DMS153 treated with DMSO at 0.1 percent for 48 hours (cell line): ENCODE results near the gene ANKRD6.

Experiments
- DNase-seq: peaks from one replicate; lab custom pipeline; 2025; ENCODE audit not compliant: unreplicated experiment; lab: John Stamatoyannopoulos, UW

The ANKRD6 gene

DNA sequence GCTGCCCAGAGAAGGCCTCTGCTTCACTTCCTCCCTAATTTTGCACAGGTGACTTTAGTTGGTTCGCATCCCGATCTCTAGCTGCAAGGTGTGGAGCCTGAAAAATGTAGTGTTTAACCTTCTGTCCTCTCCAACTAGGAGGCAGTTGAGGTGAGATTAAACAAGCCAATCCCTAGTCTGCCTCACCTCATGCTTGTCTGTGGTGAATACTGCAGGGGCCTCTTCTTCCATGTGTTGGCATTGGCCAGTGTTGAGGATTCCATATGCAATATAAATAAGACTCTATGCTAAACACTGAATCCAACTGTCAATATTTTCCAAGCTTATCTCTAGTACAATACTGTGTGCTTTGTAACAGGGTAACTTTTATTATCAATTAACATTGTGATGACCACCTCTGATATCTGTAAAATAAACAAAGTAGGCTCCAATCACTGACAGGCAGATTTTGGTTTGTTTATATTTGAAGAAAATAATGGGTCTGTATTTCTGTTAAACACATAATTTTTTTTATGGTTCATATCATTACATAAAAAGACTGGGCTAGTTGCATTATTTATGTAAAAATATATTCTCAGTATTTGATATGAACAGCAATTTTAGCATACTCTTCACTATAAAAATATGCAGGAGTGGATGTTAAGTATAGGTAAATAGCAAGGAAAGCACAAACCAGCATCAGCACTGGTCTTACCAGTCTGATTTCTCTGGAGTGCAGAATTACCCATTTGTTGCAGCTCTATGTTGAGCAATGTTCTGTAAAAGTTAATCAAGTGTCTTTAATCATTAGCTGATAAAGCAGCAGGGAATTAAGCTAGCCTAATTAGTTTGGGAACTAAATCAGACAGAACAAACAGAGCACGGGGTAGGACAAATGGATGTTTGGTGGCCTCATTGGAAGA is 74.0 kb downstream of the ANKRD6 start:
- no peak for DNase-seq

DNA sequence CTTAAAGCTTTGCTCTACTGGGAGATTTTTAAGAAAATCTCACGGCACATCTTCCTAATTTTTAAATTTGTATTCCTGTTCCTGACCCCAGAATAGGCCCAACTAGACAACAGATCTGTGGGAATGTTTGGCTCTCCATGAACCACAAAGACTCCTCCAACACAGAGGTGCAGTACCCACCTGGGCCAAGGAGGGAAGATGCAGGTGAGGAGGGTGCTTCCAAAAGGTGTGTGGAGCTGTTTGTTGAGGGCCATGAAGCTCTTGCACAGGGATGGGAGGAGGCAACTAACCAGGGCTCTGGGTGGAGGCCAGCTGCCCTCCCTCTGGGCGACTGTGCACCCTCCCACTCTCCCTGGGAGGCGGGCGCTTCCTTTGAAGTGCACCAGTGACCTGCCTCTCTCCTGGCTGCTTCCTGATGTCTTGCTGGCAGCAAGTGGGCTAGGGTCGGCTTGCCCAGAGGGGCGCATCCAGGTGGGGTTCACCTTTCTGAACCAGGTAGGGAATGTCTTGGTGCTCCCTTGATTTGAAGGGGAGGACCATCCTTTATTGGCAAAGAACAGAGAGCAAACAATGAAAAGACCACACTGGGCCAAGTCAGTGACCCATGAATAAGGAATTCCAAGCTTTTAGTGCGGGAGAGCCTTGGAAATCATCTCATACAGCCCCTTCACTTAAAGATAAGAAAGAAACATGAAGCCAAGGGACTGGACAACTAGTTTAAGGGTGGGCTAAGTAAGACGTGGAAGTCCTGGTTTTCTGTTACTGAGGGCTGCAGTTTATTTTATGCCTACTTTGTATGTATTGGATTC is 76.0 kb downstream of the ANKRD6 start:
- peak; percentile 78 for DNase-seq

DNA sequence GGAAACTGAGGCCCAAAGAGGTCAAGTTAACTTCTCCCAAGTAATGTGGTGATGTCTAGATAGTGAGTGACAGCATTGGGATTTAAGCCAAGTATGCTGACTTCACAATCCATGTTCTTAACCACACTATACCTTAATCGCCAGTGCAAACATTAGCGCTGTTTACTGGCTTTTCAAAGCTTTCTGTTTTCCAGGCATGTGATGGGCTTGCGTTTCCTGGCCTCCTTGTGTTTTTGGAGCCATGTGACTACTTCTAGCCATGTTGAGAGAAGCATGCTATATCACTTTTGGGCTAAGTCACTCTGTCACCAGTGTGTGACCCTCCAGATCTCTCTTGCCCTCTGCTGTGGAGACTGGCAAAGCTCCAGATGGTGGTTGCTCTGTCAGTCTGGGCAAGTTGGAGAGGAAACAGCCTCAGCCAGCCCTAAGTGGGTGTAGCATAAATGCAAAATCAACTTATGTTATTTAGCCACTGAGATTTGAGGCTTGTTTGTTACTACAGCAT is 76.9 kb downstream of the ANKRD6 start:
- peak; percentile 96 for DNase-seq

DNA sequence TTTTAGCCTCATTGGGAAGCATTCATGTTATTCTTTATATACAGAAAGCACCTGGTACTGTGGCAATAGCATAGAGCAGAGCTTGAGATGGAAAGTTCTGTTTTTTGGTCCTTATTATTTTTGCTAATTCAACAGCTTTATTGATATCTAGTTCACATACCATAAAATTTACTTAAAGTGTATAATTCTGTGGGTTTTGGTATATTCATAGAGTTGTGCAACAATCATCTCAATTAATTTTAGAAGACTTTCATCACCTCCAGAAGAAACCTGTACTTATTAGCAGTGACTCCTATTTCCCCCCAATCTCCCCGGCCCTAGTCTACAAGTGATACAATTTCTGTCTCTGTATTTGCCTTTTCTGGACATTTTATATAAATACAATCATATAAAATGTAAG is 77.4 kb downstream of the ANKRD6 start:
- DNase-seq: no peak

DNA sequence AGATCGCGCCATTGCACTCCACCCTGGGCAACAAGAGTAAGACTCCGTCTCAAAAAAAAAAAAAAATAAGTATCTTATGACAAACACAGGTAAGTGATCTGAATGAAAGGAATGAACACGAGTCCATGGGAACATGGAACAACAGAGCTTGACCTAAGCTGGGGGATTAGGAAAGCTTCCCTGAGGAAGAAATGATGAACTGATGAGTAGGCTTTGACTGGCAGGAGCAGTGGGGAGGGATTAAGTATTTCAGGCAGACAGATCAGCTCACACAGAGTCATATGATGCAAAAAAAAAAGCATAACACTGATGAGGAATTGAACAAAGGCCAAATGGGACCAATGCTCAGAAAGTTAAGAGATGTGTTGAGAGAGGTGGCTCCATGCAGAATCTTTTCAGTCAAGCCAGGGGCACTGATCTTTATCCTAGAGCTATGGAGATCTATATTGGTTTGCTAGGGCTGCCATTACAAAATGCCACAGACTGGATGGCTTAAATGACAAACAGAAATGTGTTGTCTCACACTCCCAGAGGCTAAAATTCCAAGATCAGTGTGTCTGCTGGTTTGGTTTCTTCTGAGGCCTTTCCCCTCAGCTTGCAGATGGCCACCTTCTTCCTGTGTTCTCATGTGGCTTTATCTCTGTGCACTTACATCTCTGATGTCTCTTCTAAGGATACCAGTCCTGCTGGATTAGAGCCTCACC is 85.6 kb downstream of the ANKRD6 start:
- DNase-seq: no peak

DNA sequence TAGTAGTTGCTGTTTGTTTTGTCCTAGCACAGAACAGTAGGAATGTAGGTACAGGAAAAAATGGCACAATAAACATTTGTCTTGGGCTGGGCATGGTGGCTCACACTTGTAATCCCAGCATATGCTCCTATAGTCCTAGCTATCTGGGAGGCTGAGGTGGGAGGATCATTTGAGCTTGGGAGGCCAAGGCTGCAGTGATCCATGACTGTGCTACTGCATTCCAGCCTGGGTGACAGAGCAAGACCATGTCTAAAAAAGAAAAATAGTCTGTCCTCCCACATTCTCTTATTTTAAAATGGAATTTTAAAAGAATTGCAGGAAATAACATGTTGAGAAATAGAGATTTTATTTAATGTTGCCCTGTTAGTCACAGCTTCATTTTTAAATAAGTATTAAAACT is 87.8 kb downstream of the ANKRD6 start:
- no peak for DNase-seq

DNA sequence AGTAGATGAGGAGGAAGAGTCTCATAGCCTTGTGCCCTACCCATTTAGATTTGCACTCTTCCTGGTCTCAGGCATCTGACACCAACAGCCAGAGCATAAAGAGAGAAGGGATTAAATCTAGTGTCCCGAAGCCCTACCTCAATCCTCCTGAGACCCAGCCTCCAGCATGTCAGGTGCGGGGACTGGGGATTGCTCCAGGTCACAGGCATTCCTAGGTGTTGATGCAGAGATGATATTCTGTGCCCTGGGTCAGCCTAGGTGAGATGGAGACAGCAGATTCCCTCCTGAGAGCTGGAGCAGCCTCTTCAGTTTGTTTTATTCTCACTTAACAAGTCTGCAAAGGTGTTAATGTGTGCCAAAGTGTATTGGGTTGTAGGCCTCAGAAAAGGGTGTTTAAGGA is 89.8 kb downstream of the ANKRD6 start:
- DNase-seq: no peak

DNA sequence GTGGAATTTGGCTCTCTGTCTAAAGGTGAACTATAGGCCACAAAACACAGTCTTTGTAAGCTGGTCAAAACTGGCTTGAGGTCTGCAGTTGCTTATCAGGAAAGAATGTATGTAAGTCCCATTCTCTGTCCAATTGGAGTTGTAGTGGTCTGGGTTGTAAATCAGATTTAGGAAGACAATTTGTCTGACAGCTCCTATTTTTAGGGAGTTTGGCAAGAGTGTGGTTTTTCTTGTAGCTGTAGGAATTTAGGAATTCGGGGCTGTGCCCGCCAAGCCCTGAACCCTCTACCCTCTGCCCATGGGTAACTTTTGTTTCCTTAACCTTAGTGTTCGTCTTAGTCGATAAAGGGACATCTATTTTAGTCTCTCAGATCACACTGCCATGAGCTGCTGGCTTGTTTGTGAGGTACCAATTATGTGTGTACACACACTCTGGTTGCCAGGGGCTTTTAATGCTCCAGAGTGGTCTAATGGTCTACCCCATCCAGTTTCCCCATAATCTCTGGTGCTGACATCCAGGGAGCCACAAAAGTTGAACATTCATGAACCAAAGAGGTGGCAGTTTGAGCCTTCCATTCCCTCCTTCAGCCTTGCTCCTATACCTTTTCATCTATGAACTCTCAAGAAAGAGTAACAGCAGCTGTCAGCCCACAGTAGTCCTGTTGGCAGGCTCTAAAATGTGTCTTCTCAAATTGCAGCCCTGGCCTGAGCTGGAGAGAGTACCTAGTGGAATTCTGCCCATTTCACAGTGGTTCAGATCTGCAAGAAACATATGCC is 93.0 kb downstream of the ANKRD6 start:
- DNase-seq: no peak

DNA sequence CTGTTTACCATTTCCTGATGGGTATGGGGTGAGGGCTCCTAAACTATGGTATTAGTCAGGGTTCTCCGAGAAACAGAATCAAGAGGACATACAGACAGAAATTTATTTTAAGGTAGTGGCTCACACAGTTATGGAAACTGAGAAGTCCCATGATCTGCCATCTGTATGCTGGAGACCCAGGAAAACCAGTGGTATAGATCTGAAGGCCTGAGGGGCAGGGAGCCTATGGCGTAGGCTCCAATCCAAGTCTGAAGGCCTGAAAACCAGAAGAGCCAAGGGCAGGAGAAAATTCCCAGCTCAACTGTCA is 93.6 kb downstream of the ANKRD6 start:
- no peak for DNase-seq

DNA sequence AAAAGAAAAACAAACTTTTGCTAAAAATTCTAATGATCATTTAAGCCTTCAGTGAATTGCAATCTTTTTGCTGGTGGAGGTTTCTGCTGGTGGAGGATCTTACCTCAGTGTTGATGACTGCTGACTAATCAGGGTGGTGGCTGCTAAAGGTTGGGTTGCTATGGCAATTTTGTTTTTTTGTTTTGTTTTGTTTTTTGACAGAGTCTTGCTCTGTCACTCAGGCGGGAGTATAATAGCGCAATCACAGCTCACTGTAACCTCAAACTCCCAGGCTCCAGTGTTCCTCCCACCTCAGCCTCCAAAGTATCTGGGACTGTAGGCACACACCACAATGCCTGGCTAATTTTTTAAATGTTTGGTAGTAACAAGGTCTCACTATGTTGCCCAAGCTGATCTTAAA is 94.7 kb downstream of the ANKRD6 start:
- DNase-seq: no peak

DNA sequence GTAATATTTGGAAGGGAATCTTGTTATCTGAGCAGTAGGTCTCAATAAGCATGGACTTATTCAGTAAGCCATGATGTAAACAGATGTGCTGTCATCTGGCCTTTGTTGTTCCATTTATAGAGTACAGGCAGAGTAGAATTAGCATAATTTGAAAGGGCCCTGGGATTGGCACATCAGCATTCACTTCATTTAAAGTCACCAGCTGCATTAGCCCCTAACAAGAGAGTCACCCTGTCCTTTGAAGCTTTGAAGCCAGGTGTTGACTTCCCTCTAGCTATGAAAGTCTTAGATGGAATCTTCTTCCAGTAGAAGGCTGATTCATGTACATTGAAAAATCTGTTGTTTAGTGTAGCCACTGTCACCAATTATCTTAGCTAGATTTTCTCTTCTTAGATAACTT is 95.9 kb downstream of the ANKRD6 start:
- DNase-seq: no peak

DNA sequence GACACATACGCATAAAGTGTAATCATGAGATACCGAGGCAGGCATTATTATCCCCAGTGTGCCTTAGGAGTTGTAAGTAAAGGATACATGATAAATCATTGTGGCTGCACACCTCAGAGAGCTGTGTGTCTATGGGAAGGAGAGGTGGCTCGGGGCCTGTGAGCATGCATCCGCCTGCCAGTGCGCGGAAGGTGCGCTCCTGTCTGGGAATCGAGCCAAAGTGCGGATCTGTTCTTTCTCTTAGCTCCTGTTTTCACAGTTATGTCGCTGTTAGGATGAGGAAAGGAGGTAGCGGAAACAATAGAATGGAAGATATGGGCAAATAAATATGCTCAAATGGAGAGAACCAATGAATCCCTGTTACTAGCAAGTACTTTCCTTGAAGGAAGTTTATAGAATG is 98.0 kb downstream of the ANKRD6 start:
- DNase-seq: peak; percentile 44

DNA sequence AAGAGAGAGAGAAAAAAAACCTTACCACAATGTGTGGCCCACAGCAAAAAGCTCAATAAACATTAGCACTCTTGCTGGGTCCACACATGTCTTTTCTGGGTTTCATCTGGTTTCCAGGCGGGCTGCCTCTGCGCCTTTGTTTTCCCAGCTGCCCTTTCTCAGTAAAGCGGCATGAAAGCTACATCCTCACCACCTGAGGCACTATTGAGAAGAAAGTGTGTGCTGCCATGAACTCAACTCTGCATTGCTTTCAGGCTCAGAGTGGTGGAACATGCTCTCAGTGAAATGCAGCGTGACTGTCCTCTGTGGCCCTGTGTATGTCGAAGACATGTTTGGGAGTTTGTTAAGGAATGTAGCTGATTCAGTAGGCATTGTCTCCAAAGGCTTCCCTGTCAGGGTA is 103.3 kb downstream of the ANKRD6 start:
- no peak for DNase-seq

DNA sequence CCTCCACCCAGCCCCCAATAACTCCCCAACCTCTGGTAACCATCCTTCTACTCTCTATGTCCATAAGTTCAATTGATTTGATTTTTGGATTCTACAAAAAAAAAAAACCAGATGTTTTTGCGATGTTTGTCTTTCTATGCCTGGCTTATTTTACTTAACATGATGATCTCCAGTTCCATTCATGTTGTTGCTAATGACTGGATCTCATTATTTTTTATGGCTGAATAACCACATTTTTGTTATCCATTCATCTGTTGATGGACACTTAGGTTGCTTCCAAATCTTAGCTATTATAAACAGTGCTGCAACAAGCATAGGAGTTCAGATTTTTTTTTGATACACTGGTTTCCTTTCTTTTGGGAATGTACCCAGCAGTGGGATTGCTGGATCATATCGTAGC is 106.8 kb downstream of the ANKRD6 start:
- DNase-seq: no peak

DNA sequence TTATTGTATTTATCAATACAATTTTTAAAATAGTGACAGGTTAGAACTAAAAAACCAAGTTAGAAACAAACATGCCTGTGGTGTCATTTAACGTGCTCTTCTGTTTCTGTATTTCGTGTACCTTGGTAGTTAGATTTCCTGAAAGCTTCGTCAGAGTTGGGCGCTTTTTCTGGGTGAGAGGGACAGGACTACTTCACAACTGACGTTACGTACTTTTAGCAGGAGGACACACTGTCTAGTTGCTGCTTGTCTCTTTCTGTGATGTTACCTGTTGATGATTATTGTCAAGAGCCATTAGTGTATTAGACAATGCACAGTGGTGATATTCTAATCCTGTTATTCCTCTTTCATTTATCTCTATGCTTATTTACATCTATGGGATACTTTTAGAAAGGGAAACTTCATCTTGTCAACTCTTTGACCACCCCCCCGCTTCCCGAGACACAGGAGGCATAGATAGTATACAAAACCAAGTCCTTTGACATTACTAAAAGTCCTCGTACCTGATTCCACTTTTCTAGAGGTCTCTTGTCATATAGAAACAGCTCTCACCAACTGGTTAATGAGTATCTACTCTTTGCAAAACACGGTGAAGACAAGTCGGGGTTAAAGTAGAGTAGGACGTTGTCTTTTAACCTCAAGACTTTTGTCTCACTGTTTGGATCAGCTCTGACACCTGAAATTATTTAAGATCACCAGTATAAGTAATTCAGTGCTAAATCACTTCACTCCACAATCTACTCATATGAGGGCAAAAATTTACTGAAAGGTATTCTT is 109.3 kb downstream of the ANKRD6 start:
- DNase-seq: no peak

DNA sequence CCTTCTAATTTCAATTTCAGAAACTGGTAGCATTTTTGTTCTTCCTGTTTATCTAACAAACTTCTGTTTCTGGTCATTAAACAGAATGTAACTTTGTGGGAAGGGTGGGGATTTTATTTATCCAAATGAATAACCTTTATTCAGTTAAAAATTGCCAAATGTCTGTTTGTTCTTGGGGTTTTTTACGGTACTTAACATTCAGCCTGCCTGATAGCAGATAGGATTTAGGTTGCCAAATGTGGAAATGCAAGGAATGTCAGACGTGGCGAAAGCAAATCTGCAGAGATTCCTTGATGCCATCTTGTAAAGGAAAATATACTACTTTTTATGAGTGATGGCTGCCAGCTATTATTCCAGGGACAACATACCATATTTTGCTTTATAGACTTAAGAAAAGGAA is 109.9 kb downstream of the ANKRD6 start:
- DNase-seq: no peak

DNA sequence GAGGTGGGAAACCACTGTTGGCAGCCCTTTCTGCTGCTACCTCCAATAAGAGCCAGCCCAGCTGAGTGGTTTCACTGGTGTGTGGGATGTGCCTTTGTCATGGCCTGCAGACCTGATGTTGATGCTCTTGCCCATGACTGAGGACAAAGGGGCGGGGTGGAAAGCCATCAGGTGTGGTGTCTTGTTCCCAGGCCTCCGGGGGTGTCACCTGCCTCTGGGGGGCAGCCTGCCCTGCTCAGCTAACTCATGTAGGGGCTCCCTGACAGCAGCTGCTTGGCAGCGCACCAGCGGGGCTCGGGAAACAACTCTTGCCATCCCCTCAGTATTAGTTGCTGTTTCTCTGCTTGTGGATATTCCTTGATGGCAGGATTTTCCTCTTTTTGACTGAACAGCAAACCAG is 114.3 kb downstream of the ANKRD6 start:
- no peak for DNase-seq

DNA sequence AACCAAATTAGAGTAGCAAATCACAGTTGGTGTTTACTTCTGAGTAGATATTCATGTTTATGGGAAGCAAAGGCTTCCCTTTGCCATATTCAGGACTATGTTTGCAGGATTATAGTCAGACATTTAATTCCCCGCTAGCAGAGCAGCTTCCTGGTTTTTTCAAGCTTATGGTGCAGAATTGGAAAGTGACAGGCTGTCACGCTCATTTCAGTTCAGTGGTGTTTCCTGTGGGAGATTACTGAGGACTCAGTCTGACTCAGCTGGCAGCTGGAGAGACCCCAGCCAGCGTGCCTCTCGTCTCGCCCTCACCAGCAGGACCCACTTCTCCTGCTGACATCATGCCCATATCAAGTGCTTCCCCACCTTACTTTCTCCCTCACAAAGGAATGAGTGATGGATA is 120.5 kb downstream of the ANKRD6 start:
- DNase-seq: no peak

DNA sequence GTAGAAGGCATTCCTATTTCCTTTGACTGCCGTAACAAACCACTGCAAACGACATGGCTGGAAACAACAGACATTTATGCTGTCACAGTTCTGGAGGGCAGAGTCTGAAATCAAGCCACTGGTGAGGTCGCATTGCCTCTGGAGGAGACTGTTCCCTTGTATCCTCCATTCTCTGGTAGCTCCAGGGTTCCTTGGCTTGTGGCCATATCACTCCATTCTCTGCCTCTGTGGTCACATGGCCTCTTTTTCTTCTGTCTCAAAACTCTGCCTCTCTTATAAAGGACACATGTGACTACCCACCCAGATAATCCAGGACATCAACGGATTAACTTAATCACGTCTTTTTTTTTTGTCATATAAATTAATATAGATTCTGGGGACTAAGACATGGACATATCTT is 121.2 kb downstream of the ANKRD6 start:
- DNase-seq: no peak

DNA sequence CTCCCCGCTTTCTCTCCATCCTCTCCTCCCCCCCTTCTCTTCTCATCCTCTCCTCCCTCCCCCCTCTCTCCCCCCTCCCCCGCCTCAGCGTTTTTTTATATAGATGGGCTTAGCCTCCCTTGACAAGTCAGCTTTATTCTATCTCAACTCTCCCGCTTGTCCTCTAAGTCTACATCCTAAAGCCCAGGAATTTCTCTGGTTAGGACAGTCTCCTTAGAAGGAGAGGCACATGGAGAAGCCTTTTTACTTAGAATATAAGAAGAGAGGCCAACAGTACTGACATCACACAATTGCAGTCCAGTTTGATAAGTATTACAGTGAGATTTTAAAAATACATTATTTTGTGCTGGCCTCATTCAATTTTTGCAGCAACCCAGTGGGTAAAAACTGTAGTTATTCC is 122.1 kb downstream of the ANKRD6 start:
- DNase-seq: no peak
